ENCODE data around the gene MAST4. TPM values are rescaled to one million over a fixed set of nuclear protein-coding genes. Genes with fewer than 3 reads are reported as not detected.

The MAST4 gene
- total and polyA plus RNA-seq, 4 donors: 17.1 to 34.6 (median 21.0) TPM

DNA sequence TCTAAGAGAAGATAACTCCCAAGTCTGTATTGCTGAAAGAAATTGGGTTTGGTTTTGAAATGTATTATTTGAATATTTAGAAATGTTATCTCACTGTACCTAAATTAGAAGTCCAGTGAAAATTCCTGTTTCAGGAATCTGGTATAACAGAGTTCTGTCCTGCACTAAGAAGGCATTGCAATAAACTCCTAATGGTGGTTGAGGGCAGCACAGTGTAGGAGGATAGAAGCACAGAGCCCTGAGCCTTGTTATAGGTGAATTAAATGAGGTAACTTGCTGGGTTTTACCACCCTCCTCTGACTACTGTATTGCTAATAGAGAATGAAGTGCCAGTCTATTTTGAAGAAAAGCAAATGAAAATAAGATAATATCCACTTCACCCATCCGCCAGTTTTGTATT lies 457.0 kb downstream of the MAST4 start:
- peak in 1 of 6 donors; percentile 43 for DNase-seq (ENCODE audit: low read depth in 4 of 6, low spot score in 6 of 6)
- no CpG with 5 or more reads among the region's 1 CpG for WGBS (ENCODE audit: insufficient coverage)
- Histone ChIP-seq H3K27ac (ENCODE audit: low read depth, low read length) (no peak overlapping the region), H3K36me3 (ENCODE audit: control insufficient read depth, insufficient read depth, low read length) (no peaks in the 10 kb centered on the region), H3K4me3 (ENCODE audit: low read depth, low read length) (no peak overlapping the region), H3K4me1 (ENCODE audit: control insufficient read depth, insufficient read depth, low read length) (peaks cover 3% of the 10 kb centered on the region), H3K9me3 (ENCODE audit: control insufficient read depth, insufficient read depth, low read length) (no peaks in the 10 kb centered on the region), H3K27me3 (ENCODE audit: control insufficient read depth, insufficient read depth, low read length) (no peaks in the 10 kb centered on the region)

DNA sequence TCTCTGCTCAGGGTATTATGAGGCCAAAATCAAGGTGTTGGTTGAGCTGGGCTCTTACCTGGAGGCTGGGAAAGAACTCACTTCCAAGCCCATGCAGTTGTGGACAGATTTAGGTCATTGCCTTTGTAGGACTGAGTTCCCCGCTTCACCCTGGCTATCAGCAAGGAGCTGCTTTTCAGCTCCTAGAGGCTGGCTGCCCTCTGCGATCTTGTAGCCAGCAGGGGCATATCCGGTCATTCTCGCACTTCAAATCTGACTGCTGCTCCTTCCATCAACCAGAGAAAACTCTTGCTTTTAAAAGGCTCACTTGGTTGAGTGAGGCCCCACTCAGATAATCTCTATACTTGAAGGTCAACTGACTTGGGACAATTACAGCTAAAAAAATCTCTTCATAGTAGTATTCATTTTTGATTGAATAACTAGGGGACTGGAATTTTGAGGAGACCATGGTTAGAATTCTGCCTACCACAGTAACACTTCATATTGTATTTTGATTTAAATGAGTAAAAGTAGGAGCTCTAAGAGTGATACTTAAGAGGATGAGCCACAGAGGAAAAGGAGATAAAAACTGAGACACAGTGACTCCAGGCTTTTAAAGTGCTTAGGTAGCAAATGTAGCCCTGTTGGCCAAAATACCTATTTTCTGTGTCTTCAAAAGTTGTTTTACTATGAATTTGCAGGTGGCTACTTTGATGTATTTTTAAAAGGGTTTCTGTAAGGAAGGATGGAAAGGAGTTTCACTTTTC lies 463.0 kb downstream of the MAST4 start:
- no peak for DNase-seq (ENCODE audit: low read depth in 4 of 6, low spot score in 6 of 6)
- peaks cover 6% of the 10 kb centered on the region for H3K4me1 ChIP-seq (ENCODE audit: control insufficient read depth, insufficient read depth, low read length)
- no peaks in the 10 kb centered on the region for H3K36me3 ChIP-seq (ENCODE audit: control insufficient read depth, insufficient read depth, low read length)
- H3K27ac ChIP-seq (ENCODE audit: low read depth, low read length): peak overlapping the region; percentile 33
- no peak overlapping the region for H3K4me3 ChIP-seq (ENCODE audit: low read depth, low read length)
- 70% methylated on average over 4 of the region's 4 CpGs for WGBS (ENCODE audit: insufficient coverage)
- H3K9me3 ChIP-seq (ENCODE audit: control insufficient read depth, insufficient read depth, low read length): no peaks in the 10 kb centered on the region
- H3K27me3 ChIP-seq (ENCODE audit: control insufficient read depth, insufficient read depth, low read length): no peaks in the 10 kb centered on the region

GRCh38 chr5:67059744-67060490 lies 463.7 kb downstream of the MAST4 start:
- no peak overlapping the region for H3K27ac ChIP-seq (ENCODE audit: low read depth, low read length)
- no peaks in the 10 kb centered on the region for H3K27me3 ChIP-seq (ENCODE audit: control insufficient read depth, insufficient read depth, low read length)
- peaks cover 6% of the 10 kb centered on the region for H3K4me1 ChIP-seq (ENCODE audit: control insufficient read depth, insufficient read depth, low read length)
- no peaks in the 10 kb centered on the region for H3K36me3 ChIP-seq (ENCODE audit: control insufficient read depth, insufficient read depth, low read length)
- H3K9me3 ChIP-seq (ENCODE audit: control insufficient read depth, insufficient read depth, low read length): no peaks in the 10 kb centered on the region
- no peak for DNase-seq (ENCODE audit: low read depth in 4 of 6, low spot score in 6 of 6)
- 67% methylated on average over 1 of the region's 6 CpGs for WGBS (ENCODE audit: insufficient coverage)
- H3K4me3 ChIP-seq (ENCODE audit: low read depth, low read length): no peak overlapping the region

DNA sequence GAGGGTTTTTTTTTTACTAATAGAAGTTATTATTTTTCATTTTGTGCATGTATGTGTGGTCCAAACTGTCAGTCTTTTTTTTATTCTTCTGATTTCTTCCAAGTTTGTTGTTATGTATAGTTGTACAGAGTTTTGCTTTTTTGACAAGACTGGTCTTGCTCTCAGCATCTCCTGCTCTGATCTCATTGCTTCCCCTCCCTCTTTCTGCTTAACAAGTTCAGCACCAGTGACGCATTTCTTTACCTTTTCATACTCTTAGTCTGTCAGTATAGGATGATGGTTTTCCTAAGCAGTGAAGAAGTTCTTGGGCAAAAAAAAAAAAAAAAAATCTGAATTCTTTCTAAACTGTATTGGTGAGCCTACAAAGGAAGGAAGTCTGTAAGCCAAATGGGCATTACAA lies 465.3 kb downstream of the MAST4 start:
- Histone ChIP-seq H3K4me3 (ENCODE audit: low read depth, low read length) (no peak overlapping the region), H3K36me3 (ENCODE audit: control insufficient read depth, insufficient read depth, low read length) (no peaks in the 10 kb centered on the region), H3K9me3 (ENCODE audit: control insufficient read depth, insufficient read depth, low read length) (no peaks in the 10 kb centered on the region), H3K27me3 (ENCODE audit: control insufficient read depth, insufficient read depth, low read length) (no peaks in the 10 kb centered on the region), H3K4me1 (ENCODE audit: control insufficient read depth, insufficient read depth, low read length) (peaks cover 6% of the 10 kb centered on the region), H3K27ac (ENCODE audit: low read depth, low read length) (no peak overlapping the region)
- DNase-seq (ENCODE audit: low read depth in 4 of 6, low spot score in 6 of 6): no peak
- no CpG with 5 or more reads among the region's 1 CpG for WGBS (ENCODE audit: insufficient coverage)

- no peak for DNase-seq (ENCODE audit: low read depth in 4 of 6, low spot score in 6 of 6)
- H3K27ac ChIP-seq (ENCODE audit: low read depth, low read length): no peak overlapping the region
- H3K36me3 ChIP-seq (ENCODE audit: control insufficient read depth, insufficient read depth, low read length): no peaks in the 10 kb centered on the region
- H3K4me3 ChIP-seq (ENCODE audit: low read depth, low read length): no peak overlapping the region
- H3K27me3 ChIP-seq (ENCODE audit: control insufficient read depth, insufficient read depth, low read length): no peaks in the 10 kb centered on the region
- H3K9me3 ChIP-seq (ENCODE audit: control insufficient read depth, insufficient read depth, low read length): no peaks in the 10 kb centered on the region
- WGBS (ENCODE audit: insufficient coverage): no CpG with 5 or more reads among the region's 3 CpGs
- H3K4me1 ChIP-seq (ENCODE audit: control insufficient read depth, insufficient read depth, low read length): peaks cover 3% of the 10 kb centered on the region
Observed at GRCh38 chr5:67063055-67063454, 466.9 kb downstream of the MAST4 start.

- Histone ChIP-seq H3K27ac (ENCODE audit: low read depth, low read length) (no peak overlapping the region), H3K36me3 (ENCODE audit: control insufficient read depth, insufficient read depth, low read length) (no peaks in the 10 kb centered on the region)
- DNase-seq (ENCODE audit: low read depth in 4 of 6, low spot score in 6 of 6): no peak
Observed at GRCh38 chr5:67063791-67064190, 467.6 kb downstream of the MAST4 start.

GRCh38 chr5:67065237-67065636 lies 469.0 kb downstream of the MAST4 start:
- no peak overlapping the region for H3K4me3 ChIP-seq (ENCODE audit: low read depth, low read length)
- peaks cover 3% of the 10 kb centered on the region for H3K4me1 ChIP-seq (ENCODE audit: control insufficient read depth, insufficient read depth, low read length)
- H3K27ac ChIP-seq (ENCODE audit: low read depth, low read length): no peak overlapping the region
- no peaks in the 10 kb centered on the region for H3K9me3 ChIP-seq (ENCODE audit: control insufficient read depth, insufficient read depth, low read length)
- DNase-seq (ENCODE audit: low read depth in 4 of 6, low spot score in 6 of 6): peak in 3 of 6 donors; percentile 20 to 82 (median 66)
- H3K36me3 ChIP-seq (ENCODE audit: control insufficient read depth, insufficient read depth, low read length): no peaks in the 10 kb centered on the region
- no peaks in the 10 kb centered on the region for H3K27me3 ChIP-seq (ENCODE audit: control insufficient read depth, insufficient read depth, low read length)
- WGBS (ENCODE audit: insufficient coverage): 41% methylated on average over 3 of the region's 4 CpGs

More at GRCh38 chr5:67063791-67064190, 467.6 kb downstream of the MAST4 start:
- no peak overlapping the region for H3K4me3 ChIP-seq (ENCODE audit: low read depth, low read length)
- 100% methylated on average over 3 of the region's 3 CpGs for WGBS (ENCODE audit: insufficient coverage)
- H3K4me1 ChIP-seq (ENCODE audit: control insufficient read depth, insufficient read depth, low read length): peaks cover 3% of the 10 kb centered on the region
- H3K27me3 ChIP-seq (ENCODE audit: control insufficient read depth, insufficient read depth, low read length): no peaks in the 10 kb centered on the region
- no peaks in the 10 kb centered on the region for H3K9me3 ChIP-seq (ENCODE audit: control insufficient read depth, insufficient read depth, low read length)

DNA sequence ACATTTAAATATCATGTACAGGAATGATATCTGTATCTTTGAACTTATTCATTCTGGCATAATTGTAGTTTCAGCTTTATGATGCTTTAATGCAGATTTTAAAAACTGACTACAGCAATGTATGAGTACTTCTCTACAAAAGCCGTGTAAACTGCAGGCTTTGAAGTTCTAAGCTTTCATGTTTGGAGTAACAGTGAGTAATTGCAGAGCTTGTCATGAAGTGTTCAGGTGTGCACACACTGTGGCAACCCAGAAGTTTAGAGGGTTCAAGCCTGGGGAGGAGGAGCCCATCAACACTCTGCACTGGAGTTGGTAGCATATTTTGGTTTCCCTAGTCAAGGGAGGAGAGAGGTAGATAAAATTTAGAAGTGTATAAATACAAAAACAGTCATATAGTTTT lies 469.5 kb downstream of the MAST4 start:
- Histone ChIP-seq H3K4me3 (ENCODE audit: low read depth, low read length) (no peak overlapping the region), H3K4me1 (ENCODE audit: control insufficient read depth, insufficient read depth, low read length) (peaks cover 3% of the 10 kb centered on the region), H3K27me3 (ENCODE audit: control insufficient read depth, insufficient read depth, low read length) (no peaks in the 10 kb centered on the region), H3K9me3 (ENCODE audit: control insufficient read depth, insufficient read depth, low read length) (no peaks in the 10 kb centered on the region), H3K36me3 (ENCODE audit: control insufficient read depth, insufficient read depth, low read length) (no peaks in the 10 kb centered on the region), H3K27ac (ENCODE audit: low read depth, low read length) (no peak overlapping the region)
- WGBS (ENCODE audit: insufficient coverage): no CpG with 5 or more reads among the region's 1 CpG
- DNase-seq (ENCODE audit: low read depth in 4 of 6, low spot score in 6 of 6): no peak

GRCh38 chr5:67066815-67067214 lies 470.6 kb downstream of the MAST4 start:
- no peak overlapping the region for H3K27ac ChIP-seq (ENCODE audit: low read depth, low read length)
- WGBS (ENCODE audit: insufficient coverage): no CpG with 5 or more reads among the region's 1 CpG
- H3K4me3 ChIP-seq (ENCODE audit: low read depth, low read length): no peak overlapping the region

More at GRCh38 chr5:67066815-67067214, 470.6 kb downstream of the MAST4 start:
- no peak for DNase-seq (ENCODE audit: low read depth in 4 of 6, low spot score in 6 of 6)
- no peaks in the 10 kb centered on the region for H3K9me3 ChIP-seq (ENCODE audit: control insufficient read depth, insufficient read depth, low read length)
- no peaks in the 10 kb centered on the region for H3K36me3 ChIP-seq (ENCODE audit: control insufficient read depth, insufficient read depth, low read length)
- H3K4me1 ChIP-seq (ENCODE audit: control insufficient read depth, insufficient read depth, low read length): peaks cover 3% of the 10 kb centered on the region
- H3K27me3 ChIP-seq (ENCODE audit: control insufficient read depth, insufficient read depth, low read length): no peaks in the 10 kb centered on the region
